CD1c-positive myeloid dendritic cell (primary cell): ENCODE results near the gene NFU1.
"Not testable (repeated sequence)": the region's sequence is repeated elsewhere in the genome, so short reads cannot be mapped to it uniquely, and the experiment has no call there.

ENCODE experiments used
- DNase-seq: peaks from one replicate; pipeline ENCODE4 v3.0.0-alpha.2; 2016; ENCODE audit errors: extremely low spot score

NFU1 gene

DNA sequence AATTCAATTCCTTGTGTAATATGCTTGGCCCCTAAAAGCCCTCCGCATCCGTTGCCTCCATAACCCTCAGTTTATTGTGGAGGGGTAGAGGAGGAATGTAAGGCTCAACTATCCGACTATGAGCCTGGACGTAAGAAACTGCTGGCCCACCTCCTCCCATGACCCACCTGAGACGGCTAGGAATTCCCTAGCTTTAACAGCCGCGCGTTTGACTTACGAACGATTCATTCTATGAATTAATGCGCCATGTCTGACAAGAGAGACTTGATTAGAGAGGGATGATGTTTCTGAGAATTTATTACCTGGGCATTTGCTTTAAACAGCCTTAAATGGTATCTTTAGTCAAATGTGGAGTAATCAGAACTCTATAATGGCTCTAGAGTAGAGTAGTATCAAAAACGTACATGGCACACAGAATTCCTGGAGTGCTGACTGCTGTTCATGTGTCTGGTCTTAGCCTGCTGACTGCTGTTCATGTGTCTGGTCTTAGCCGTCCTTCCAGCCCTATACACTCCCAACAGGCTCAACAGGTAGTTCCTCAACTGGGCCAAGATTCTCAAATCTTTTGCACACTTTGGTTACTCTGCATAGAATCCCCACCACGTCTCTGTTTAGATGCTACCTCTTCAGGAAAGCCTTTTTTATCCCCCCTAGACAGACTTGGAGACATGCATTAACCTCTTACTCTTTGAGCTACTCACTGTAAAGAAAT, 49.3 kb downstream of the NFU1 start:
- DNase-seq = no peak

DNA sequence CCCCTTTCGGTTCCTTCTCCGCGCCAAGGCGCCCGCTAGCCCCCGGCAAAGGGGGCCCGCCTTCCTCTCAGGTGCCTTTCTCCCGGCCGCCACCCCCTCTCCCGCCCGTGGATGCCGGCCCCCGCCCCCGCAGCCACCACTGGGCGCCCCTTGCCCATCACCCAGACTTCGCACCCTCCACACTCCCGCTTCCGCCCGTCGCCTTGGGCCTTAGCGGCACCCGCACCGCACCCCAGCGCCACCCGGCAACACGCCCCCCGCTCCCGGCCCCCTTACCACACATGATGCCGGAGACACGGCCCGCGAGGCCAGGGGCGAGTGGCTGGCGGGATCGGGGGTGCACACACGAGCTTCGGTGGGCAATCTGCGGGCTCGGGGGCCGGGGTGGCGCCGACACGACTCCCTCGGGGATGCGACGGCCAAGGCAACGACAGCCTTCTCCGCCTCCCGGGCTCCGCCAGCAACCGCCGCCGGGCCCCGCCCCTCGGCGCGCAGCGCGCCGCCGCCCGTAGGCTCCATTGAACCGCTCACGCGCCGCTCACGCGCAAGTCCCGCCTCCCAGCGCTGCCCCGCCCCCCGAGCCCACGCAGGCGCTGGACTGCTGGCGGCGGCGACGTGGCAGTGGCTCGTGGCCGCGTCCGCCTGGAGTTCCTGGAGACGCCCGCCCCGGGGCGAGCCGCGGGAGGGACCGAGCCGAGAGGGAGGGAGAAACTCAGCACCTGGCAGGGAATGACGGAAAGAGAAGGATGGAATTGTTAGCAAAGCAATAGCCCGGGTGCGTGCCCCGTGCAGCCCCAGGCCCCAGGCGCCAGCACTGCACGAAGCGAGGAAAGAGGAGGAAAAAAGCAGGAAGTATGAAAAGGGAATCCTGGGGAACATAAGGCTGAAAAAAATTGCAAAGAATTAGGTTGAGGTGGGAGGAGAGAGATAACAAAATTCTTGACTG, 50.2 kb downstream of the NFU1 start, which contains the start of gene GFPT1:
Gene GFPT1, minus strand, starts transcription at position 439 of the 946 bp plus-strand sequence. Its CDS starts 156 bp downstream, at position 283.
- peak; percentile 97 for DNase-seq

DNA sequence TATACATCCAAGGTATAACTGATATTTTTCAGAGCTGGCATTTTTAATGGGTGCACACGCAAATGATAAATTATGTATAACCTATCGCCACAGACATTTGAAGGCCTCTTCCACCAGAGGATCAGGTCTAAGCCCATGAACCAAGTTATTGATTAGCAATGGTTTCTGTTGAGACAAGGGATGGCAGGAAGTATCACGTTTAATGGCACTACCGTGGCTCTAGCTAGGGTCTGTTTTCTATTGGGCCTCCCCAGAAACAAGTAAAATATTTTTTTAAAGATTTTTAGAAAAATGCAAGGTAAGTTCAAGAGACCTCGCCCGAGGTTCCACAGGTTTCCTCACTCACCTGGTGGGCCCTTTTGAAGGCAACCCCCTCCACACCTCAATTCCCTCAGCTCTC, 50.9 kb downstream of the NFU1 start:
- DNase-seq = no peak

DNA sequence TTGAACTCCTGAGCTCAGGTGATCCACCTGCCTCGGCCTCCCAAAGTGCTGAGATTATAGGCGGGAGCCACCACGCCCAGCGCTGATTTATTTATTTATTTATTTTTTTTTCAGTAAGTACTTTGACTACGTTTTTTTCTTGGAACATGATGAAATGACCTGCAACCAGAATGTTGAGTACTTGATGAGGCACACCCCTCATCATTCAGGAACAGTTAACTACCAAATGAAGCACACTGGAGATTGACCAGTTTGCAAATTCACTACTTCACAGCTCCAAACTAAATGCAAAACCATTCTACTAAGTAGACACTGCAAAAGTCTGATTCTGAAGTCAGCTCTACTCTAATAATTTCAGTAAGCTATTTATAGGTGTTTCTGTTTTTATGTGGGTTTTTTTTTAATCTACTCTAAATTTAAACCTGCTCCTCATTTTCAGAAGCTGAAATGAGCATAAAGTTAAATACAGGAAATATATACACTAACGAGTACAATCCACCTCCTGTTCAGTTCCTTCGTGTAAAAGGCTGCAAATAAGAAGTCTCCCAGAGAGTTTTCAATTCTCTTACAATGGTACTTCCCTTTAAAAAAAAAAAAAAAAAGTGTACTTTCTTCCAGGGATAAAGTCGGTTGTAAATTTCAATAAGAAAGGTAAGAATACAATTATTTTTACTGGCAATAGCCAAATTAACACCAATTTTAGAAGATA, 51.6 kb downstream of the NFU1 start:
- no peak for DNase-seq

DNA sequence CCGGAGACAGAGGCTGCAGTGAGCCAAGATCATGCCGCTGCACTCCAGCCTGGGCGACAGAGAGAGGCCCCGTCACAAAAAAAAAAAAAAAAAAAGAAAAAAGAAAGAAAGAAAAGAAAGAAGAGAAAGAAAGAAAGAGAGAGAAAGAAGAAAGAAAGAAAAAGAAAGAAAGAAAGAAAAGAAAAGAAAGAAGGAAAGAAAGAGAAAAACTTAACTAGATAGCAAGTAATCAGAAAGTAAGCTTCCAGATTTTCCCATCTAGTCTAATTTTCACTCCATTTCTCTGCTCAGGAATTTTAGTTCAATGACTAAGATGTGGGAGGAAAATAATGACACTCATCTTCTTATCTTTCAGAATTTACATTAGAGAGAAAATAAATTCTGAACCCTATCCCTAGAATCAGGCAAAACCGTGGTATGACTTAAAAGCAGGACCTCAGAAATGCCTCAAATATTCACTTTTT, 52.6 kb downstream of the NFU1 start:
- DNase-seq = no peak

DNA sequence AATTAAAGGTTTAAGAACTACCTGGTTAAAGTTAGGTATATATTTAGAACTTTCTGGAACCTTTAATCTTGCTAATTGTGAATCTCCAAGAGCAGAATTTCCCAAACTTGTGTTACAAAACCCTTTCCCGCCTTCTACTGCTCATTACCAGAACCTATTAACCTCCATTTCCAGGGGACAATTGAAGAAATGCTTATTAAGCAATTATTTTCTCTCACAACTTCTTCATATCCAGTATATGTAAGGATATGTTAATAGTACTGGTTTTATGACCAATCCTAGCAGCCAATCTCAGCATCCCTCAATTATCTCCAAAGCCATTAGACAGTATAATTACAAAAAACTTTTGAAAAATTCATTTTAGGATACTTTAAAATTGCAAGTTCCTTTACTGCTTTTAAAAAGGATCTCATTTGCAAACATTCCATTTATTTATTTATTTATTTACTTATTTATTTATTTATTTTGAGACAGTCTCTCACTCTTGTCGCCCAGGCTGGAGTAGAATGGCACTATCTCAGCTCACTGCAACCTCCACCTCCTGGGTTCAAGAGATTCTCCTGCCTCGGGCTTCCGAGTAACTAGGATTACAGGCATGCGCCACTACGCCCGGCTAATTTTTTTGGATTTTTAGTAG, 53.9 kb downstream of the NFU1 start:
- no peak for DNase-seq

DNA sequence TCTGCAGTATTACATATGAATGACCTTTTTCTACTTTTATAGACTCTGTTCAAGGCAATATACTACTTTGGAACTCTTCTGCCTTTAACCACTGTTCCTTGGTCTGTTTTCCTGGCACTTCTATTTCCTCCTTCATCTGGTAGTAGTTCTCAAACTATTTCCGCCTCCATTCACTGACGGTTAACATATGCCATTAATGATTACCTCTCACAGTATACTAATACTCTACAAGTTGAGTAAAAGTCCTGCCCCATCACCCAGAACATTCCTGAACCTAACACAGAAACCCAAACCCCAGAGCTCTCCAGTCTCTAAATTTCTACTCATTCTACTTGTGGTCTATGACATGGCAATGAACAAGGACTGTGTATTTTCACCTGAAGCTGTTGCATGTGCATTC, 54.7 kb downstream of the NFU1 start:
- DNase-seq = no peak

DNA sequence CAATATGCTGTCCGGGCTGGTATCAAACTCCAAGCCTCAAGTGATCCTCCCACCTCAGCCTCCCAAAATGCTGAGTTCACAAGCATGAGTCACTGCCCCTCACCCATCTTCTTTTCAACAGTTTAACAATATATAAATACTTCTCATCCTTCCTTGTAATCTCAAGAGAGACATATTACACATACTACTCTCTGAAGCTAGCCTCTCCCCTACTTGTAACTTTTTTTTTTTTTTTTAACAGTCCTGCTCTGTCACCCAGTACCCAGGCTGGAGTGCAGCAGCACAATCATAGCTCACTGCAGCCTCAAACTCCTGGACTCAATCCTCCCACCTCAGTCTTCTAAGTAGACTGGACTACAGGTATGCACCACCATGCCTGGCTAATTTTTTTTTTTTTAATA, 55.9 kb downstream of the NFU1 start:
- no peak for DNase-seq

DNA sequence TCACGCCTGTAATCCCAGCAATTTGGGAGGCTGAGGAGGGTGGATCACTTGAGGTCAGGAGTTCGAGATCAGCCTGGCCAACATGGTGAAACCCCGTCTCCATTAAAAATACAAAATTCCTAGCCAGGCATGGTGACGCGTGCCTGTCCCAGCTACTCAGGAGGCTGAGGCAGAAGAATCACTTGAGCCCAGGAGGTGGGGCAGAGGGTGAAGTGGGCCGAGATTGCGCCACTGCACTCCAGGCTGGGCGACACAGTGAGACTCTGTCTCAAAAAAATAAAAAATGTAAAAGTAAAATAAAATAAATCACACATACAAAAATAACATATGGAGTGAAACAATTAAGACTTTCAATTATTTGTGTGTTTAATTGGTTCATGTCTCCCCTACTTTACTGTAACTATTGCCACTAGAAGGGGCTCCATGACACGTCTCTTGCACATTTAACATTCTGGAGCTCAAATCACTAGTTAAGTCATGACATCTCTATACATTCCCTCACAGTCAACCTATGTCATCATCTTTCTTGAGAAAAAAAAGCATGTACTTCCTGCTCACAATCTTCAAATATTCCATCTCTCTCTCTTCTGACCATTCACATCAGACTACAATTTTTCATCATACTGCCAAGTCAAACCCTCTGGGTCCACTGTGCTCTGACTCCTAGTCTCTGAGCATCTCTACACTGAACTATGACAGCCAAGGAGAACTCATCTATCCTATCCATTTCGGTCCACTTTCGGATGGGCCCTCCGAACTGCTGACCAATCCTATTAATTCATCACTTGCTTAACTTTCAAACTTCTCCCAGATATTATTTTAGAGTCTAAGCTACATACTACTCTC, 56.9 kb downstream of the NFU1 start:
- DNase-seq = no peak

DNA sequence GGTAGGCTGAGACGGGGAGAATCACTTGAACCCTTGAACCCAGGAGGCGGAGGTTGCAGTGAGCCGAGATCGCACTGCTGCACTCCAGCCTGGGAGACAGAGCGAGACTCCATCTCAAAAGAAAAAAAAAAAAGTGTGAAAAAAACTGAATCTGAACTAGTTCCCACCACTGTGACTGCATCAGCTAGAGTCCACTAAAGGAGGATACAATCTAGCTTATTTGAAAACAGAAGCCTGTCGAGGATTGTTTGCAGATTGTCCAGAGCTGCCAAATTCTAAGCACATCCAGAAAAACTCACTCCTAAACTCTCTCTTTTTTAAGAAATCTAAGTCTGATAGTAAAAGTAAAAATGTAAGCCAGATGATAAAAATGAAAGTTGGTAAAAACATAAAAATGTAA, 60.8 kb downstream of the NFU1 start:
- DNase-seq = no peak

DNA sequence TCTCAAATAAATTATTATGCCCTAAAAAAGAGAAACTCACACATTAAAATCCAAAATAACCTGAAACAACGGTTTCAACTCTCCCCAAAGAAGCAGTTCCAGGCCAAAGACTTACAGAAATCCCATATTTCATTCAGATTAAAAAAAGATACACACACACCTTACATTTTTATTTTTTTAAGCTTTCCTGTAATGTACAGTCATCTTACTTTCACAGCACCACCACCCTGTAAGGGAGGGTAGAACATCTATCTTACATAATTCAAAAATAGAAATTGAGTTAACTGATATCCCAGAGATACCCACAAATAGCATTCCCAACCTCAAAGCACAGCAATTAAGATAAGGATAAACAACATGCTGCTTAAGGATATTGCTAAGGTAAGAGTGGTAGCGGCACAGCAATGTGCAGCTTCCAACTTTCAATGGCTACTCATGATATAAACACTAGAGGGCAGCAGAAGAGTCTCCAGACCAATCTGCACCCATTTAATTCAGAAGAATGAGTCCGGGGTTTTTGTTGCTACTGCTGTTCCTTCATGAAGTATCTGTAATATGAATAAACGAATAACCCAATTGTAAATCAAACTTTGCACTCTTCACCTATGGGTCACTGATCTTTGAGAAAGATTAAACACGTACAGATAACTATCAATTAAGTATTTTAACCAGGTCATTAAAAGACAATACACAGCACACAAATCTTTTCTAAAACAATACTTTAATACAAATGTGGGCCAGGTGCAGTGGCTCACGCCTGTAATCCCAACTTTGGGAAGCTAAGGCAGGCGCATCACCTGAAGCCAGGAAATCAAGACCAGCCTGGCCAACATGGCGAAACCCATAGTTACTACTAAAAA, 61.5 kb downstream of the NFU1 start:
- DNase-seq = peak; percentile 51

DNA sequence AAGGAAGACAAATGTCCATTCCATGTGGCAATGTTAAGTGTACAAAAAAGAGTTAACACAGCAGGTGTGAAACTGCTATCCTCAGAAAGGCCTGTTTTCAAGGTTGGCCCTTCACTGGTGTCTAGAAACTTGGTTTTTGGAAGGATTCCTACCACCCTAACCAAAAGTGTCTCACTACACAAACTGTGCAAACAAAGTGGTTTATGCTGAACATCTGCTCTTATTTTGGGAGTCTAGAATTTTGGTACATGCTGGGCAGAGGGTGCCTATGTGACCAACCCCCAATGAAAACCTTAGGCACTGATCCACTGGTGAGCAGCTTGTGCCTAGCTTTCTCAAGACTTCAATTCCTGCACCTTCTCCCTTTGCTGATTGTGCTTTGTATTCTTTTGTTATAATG, 64.5 kb downstream of the NFU1 start:
- DNase-seq = no peak

DNA sequence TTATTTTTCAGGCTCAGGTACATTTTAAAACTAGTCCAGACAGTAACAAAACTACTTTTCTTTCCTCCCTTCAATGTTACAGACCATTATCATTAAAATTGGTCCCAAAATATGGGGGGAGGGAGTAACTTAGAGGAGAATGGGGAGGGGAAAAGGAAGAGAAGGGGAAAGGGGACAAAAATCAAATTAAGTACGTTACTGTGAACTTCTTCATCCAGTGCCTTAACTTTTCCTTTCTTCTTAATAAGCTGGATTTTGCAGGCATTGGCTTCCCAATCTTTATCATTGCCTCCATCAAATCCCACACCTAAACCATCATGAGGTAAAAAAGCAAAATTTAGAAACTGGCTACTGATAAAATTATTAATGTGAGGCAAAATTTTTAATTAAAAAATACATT, 67.4 kb downstream of the NFU1 start:
- no peak for DNase-seq

DNA sequence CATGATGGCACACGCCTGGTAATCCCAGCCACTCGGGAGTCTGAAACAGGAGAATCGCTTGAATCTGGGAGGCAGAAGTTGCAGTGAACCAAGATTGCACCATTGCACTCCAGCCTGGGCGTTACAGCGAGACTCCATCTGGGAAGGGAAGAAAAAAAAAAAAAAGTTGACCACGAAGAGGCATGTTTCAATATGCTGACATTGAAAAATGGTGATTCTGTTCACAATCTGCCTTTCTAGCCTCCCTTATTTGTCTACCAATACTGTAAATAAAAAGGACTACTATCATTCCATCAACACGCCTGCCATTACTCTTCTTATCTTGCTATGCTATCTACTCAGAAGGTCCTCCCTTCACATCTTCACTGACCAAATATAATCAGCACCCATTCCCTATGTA, 68.6 kb downstream of the NFU1 start:
- no peak for DNase-seq

DNA sequence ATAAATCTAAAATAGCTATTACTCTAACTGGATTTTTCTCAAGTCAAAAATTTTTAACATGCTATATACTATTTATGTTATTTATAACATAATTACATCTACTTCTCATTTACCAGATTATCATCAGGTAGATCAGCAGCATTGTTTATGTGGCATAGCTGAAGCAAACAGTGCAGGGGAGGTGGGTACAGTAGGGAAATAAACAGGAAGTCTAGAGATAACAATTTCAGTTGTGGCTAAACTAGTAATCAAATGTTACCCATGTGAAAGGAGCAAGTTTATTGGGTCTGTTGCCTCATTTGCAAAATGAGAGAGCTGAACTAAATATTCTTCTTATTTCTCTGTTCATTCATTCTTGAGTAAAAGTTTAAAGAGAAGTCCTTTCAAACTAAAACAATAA, 77.9 kb downstream of the NFU1 start:
- DNase-seq = no peak

DNA sequence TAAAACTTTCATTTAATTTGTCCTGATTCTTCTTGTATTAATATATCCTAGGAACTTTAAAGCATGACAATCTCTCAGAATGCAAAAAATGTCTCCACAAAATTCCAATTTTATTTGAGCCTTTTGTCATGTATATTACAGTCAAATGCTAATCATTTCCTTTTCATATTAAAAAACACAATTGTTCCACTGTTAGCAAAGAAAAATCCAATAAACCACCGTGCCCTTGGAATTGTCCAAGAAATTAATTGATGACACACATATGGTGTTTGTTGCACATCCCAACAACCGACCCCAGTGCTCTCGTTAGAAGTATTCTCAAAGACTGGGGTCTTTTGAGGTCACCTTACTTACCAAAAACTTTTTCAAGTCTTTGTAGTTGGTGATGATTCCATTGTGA, 78.3 kb downstream of the NFU1 start:
- DNase-seq = no peak

DNA sequence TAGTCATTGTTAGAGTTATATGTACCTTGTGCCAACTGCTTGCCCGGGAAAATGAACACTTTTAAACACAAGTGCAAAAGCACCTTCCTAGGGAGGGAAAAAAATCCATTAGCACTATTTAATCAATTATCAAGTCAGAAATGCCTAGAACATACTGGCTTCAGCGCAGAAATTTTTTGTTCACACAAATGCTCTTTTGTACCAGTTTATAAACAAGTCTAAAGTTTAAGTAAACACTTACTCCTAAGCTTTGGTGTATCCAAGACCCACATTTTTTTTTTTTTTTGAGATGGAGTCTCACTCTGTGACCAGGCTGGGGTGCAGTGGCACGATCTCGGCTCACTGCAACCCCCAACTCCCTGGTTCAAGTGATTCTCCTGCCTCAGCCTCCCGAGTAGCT, 80.8 kb downstream of the NFU1 start:
- no peak for DNase-seq

DNA sequence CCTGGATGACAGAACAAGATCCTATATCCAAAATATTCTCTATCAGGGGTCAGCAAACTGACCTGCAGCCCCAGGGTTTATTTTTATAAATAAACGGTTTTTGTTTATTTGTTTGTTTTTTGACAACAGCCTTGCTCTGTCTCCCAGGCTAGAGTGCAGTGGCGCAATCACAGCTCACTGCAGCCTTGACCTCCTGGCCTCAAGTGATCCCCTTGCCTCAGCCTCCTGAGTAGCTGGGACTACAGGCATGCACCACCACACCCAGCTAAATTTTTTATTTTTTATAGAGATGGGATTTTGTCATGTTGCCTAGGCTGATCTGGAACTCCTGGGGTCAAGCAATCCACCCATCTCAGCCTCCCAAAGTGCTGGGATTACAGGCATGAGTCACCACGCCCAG, 82.3 kb downstream of the NFU1 start:
- not testable (repeated sequence) for DNase-seq

DNA sequence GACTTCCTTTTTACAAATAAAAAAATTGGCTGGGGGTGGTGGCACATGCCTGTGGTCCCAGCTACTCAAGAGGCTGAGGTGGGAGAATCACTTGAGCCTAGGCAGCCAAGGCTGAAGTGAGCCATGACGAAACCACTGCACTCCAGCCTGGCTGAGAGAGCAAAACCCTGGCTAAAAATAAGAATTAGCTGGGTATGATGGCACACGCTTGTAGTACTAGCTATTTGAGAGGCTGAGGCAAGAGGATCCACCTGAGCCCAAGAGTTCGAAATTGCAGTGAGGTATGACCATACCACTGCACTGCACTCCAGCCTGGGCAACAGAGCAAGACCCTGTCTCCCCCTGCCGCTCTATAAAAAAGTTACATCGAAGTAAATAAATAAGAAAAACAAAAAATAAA, 83.9 kb downstream of the NFU1 start:
- no peak for DNase-seq

DNA sequence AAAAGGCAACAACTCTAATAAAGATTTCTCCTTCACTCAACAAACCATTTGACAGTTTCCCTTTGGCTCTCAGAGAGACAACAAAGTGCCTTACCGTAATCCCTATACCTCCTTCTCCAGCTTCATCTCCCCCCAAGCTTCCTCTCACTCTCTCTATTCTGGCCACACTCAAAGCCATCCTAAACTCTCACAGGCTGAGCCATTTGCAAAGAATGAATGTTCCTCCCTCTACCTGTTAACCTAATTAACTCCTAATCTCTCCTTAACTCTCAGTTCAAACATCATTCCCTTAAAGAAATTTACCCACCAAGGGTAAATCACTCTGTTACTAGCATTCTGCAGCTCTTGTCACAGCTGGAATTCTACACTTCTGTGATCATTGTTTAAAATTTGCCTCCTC, 88.5 kb downstream of the NFU1 start:
- no peak for DNase-seq
